ENCODE data around the gene MMRN1.
"Not testable (repeated sequence)": the region's sequence is repeated elsewhere in the genome, so short reads cannot be mapped to it uniquely, and the experiment has no call there.

The MMRN1 gene

GRCh38 chr4:89901808-89902431 is 7.3 kb downstream of the MMRN1 start:
- H3K4me3 ChIP-seq (ENCODE audit: low read length); H3K79me2 ChIP-seq (ENCODE audit: control insufficient read depth, low read length); H3K9me2 ChIP-seq (replicated peaks; ENCODE audit: control insufficient read depth, low read length); H3K4me1 ChIP-seq (ENCODE audit: control insufficient read depth, low read length); H3K9me3 ChIP-seq (ENCODE audit: control insufficient read depth, insufficient read depth, low read length); H3K27me3 ChIP-seq (ENCODE audit: control insufficient read depth, low read length); H3F3A ChIP-seq (ENCODE audit: control insufficient read depth, insufficient read depth); H3K4me2 ChIP-seq (ENCODE audit: low read length); H3K27ac ChIP-seq (ENCODE audit: low read depth, low read length); H3K36me3 ChIP-seq (ENCODE audit: control insufficient read depth, low read length); H4K20me1 ChIP-seq (ENCODE audit: control insufficient read depth, insufficient read depth, low read depth, low read length): not testable (repeated sequence)
- TF ChIP-seq CTCF (IDR thresholded peaks at IDR 0.05; ENCODE audit: low read depth, low read length, poor library complexity, severe bottlenecking) = peak; percentile 42

DNA sequence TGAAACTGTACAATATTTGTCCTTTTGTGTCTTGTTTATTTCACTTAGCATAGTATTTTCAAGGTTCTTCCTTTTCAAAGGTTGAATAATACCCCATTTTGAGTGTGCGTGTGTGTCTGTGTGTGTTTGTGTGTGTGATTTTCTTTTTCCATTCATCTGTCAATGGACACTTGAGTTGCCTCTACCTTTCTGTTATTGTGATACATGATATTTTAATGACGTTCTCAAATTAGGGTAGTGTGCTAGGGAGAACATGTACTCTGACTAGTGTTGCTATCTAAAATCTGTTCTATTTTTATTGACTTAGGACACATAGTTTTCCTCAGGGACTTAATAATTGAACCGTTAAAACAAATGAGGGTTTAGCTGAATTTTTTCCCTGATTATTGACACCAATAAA is 9.9 kb downstream of the MMRN1 start:
- Histone ChIP-seq H4K20me1 (ENCODE audit: control insufficient read depth, insufficient read depth, low read depth, low read length) (no peaks in the 10 kb centered on the region), H3K36me3 (ENCODE audit: control insufficient read depth, low read length) (no peaks in the 10 kb centered on the region), H3K9me2 (replicated peaks; ENCODE audit: control insufficient read depth, low read length) (no peaks in the 10 kb centered on the region), H3K79me2 (ENCODE audit: control insufficient read depth, low read length) (no peaks in the 10 kb centered on the region), H3K27me3 (ENCODE audit: control insufficient read depth, low read length) (no peaks in the 10 kb centered on the region; the same call in 1 of the 2 replicates), H3K4me3 (ENCODE audit: low read length) (no peak overlapping the region), H3K9me3 (ENCODE audit: control insufficient read depth, insufficient read depth, low read length) (no peaks in the 10 kb centered on the region), H3K4me1 (ENCODE audit: control insufficient read depth, low read length) (no peaks in the 10 kb centered on the region), H3K4me2 (ENCODE audit: low read length) (no peak overlapping the region), H3F3A (ENCODE audit: control insufficient read depth, insufficient read depth) (no peaks in the 10 kb centered on the region), H3K27ac (ENCODE audit: low read depth, low read length) (no peak overlapping the region)
- no peak for TF ChIP-seq EZH2phosphoT487 (IDR thresholded peaks at IDR 0.05; ENCODE audit: borderline replicate concordance, low read length)
- no peak for TF ChIP-seq CTCF (IDR thresholded peaks at IDR 0.05; ENCODE audit: low read depth, low read length, poor library complexity, severe bottlenecking)

DNA sequence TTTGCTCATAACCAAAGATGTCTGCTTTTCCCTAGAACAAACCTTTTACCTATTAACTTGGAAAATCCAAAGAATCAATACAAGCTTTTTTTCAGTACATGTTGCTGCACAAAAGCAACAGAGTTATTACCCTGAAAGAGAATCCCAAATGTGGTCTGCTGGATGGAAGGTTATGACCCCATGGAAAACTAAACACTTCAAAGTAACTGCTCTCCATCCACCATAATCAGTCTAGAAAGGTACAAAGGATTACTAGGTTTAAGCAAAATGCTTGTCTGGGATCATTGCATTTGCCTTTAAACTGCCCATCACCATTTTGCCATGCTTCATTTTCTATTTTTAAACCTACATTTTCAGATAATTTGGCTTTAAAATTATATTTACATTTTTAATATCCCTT is 11.7 kb downstream of the MMRN1 start:
- no peaks in the 10 kb centered on the region for H3F3A ChIP-seq (ENCODE audit: control insufficient read depth, insufficient read depth)

More for the DNA sequence above, 11.7 kb downstream of the MMRN1 start:
- Histone ChIP-seq H3K9me2 (replicated peaks; ENCODE audit: control insufficient read depth, low read length) (no peaks in the 10 kb centered on the region), H3K79me2 (ENCODE audit: control insufficient read depth, low read length) (no peaks in the 10 kb centered on the region), H3K4me2 (ENCODE audit: low read length) (no peak overlapping the region), H3K27ac (ENCODE audit: low read depth, low read length) (no peak overlapping the region), H4K20me1 (ENCODE audit: control insufficient read depth, insufficient read depth, low read depth, low read length) (no peaks in the 10 kb centered on the region), H3K9me3 (ENCODE audit: control insufficient read depth, insufficient read depth, low read length) (no peaks in the 10 kb centered on the region), H3K27me3 (ENCODE audit: control insufficient read depth, low read length) (0 out of 2 replicates have a peak, but pooled peaks cover 3% of the 10 kb centered on the region), H3K36me3 (ENCODE audit: control insufficient read depth, low read length) (no peaks in the 10 kb centered on the region), H3K4me1 (ENCODE audit: control insufficient read depth, low read length) (no peaks in the 10 kb centered on the region), H3K4me3 (ENCODE audit: low read length) (no peak overlapping the region)
- TF ChIP-seq CTCF (IDR thresholded peaks at IDR 0.05; ENCODE audit: low read depth, low read length, poor library complexity, severe bottlenecking) = no peak
- TF ChIP-seq EZH2phosphoT487 (IDR thresholded peaks at IDR 0.05; ENCODE audit: borderline replicate concordance, low read length) = no peak

Measured in DOHH2 (cell line).